SK-N-SH (cell line): ENCODE results near the gene ATP11A. TPM values are rescaled to one million over a fixed set of nuclear protein-coding genes. Genes with fewer than 3 reads are reported as not detected.

Experiments used
- CTCF ChIA-PET: fragments of 300-600, 350-600 bp; formaldehyde crosslinking; extraction: SDS; loops from one replicate; lab custom pipeline; 2021; lab: Yijun Ruan, JAX
- POLR2A ChIA-PET: fragments of 350-600 bp; sonication (Branson Sonifier 250); formaldehyde crosslinking; extraction: SDS; loops from one replicate; lab custom pipeline; 2020; ENCODE audit warnings: antibody characterized with exemption, inconsistent platforms; lab: Yijun Ruan, JAX
- DNase-seq: peaks from one replicate; pipeline ENCODE4 v3.0.0; 2012
- H2AFZ ChIP-seq: fragments of 200-600 bp; sonication (generic); 2 replicates; pipeline ENCODE4 v1.8.1; 2016; ENCODE audit warnings: antibody characterized with exemption, mild to moderate bottlenecking, low read depth
- H3F3A ChIP-seq: fragments of 200-600 bp; sonication (generic); replicated peaks from 2 replicates; pipeline ENCODE3; 2016; ENCODE audit warnings: antibody characterized with exemption, mild to moderate bottlenecking; ENCODE audit not compliant: insufficient read depth
- H3K27ac ChIP-seq, 2 experiments: fragments of 200-500 bp in 1 of 2; fragments of 200-600 bp in 1 of 2; sonication (Bioruptor generic) in 1 of 2; sonication (generic), shearing (Covaris generic) in 1 of 2; 2 replicates each; pipeline versions ENCODE4 v1.5.1 to v1.6.1; 2014 to 2016; ENCODE audit warnings: low read depth in 2 of 2, inconsistent platforms in 1 of 2, low read length in 1 of 2, mild to moderate bottlenecking in 1 of 2, mixed read lengths in 1 of 2
- H3K27me3 ChIP-seq: fragments of 200-600 bp; sonication (generic), shearing (Covaris generic); 2 replicates; pipeline ENCODE4 v1.6.1; 2016; ENCODE audit warnings: mixed run types; ENCODE audit not compliant: insufficient read depth
- H3K36me3 ChIP-seq, 2 experiments: fragments of 200-500 bp in 1 of 2; fragments of 200-600 bp in 1 of 2; sonication (Bioruptor generic) in 1 of 2; sonication (generic) in 1 of 2; replicated peaks in 1 of 2; 2 replicates each; pipeline versions ENCODE3 to v1.5.1; 2014 to 2016; ENCODE audit warnings: low read length in 1 of 2, mild to moderate bottlenecking in 1 of 2; ENCODE audit not compliant: insufficient read depth in 2 of 2, control insufficient read depth in 1 of 2
- H3K4me1 ChIP-seq, 2 experiments: fragments of 200-500 bp in 1 of 2; fragments of 200-600 bp in 1 of 2; sonication (Bioruptor generic) in 1 of 2; sonication (generic), shearing (Covaris generic) in 1 of 2; 2 replicates each; pipeline versions ENCODE4 v1.5.1 to v1.6.1; 2014 to 2016; ENCODE audit warnings: low read depth in 1 of 2, low read length in 1 of 2, mixed run types in 1 of 2; ENCODE audit not compliant: insufficient read depth in 2 of 2, control insufficient read depth in 1 of 2
- H3K4me2 ChIP-seq: fragments of 200-600 bp; sonication (generic), shearing (Covaris generic); 2 replicates; pipeline ENCODE4 v1.6.1; 2017; ENCODE audit warnings: mixed run types
- H3K4me3 ChIP-seq, 2 experiments: fragments of 200-500 bp in 1 of 2; fragments of 200-600 bp in 1 of 2; sonication (Bioruptor generic) in 1 of 2; sonication (generic), shearing (Covaris generic) in 1 of 2; 2 replicates each; pipeline versions ENCODE4 v1.5.1 to v1.8.1; 2014 to 2016; ENCODE audit warnings: low read depth in 2 of 2, inconsistent platforms in 1 of 2, low read length in 1 of 2, mild to moderate bottlenecking in 1 of 2, mixed read lengths in 1 of 2, moderate library complexity in 1 of 2
- H3K79me2 ChIP-seq: fragments of 200-600 bp; sonication (generic); 2 replicates; pipeline ENCODE4 v1.8.1; 2017; ENCODE audit warnings: mild to moderate bottlenecking; ENCODE audit not compliant: insufficient read depth
- H3K9ac ChIP-seq: fragments of 200-600 bp; sonication (generic); 2 replicates; pipeline ENCODE4 v1.6.1; 2017; ENCODE audit warnings: mixed run types
- H3K9me2 ChIP-seq: fragments of 200-600 bp; sonication (generic); 2 replicates; pipeline ENCODE4 v1.6.1; 2017; ENCODE audit warnings: mixed run types
- H3K9me3 ChIP-seq: fragments of 200-600 bp; sonication (generic); 2 replicates; pipeline ENCODE4 v1.6.1; 2017; ENCODE audit warnings: mixed run types, mild to moderate bottlenecking, moderate library complexity
- H4K20me1 ChIP-seq: fragments of 200-600 bp; sonication (generic); 2 replicates; pipeline ENCODE4 v1.6.1; 2017; ENCODE audit warnings: mild to moderate bottlenecking, mixed run types; ENCODE audit not compliant: insufficient read depth
- ELF1 ChIP-seq: IDR thresholded peaks from 2 replicates; pipeline ENCODE4 v1.4.0; 2012
- GABPA ChIP-seq: IDR thresholded peaks from 2 replicates; pipeline ENCODE4 v1.4.0; 2012; ENCODE audit warnings: low read depth, mild to moderate bottlenecking
- GATA2 ChIP-seq: sonication (generic); formaldehyde crosslinking; IDR thresholded peaks from 2 replicates; pipeline ENCODE4 v1.5.0; 2020; ENCODE audit warnings: mild to moderate bottlenecking, missing genetic modification reagents
- RAD21 ChIP-seq: IDR thresholded peaks from 2 replicates; pipeline ENCODE4 v1.6.1; 2012; ENCODE audit warnings: mild to moderate bottlenecking, low read length
- RCOR1 ChIP-seq: fragments of 150-350 bp; IDR thresholded peaks from 2 replicates; pipeline ENCODE4 v1.6.1; 2017; ENCODE audit warnings: antibody characterized with exemption, low read length
- SMC3 ChIP-seq: IDR thresholded peaks from 2 replicates; pipeline ENCODE4 v1.6.1; 2012; ENCODE audit warnings: low read depth, low read length, improper control_type of control experiment
- TEAD4 ChIP-seq: IDR thresholded peaks from 2 replicates; pipeline ENCODE4 v1.4.0; 2012; ENCODE audit warnings: mild to moderate bottlenecking, borderline replicate concordance; ENCODE audit not compliant: insufficient read depth
- YY1 ChIP-seq: IDR thresholded peaks from 2 replicates; pipeline ENCODE4 v1.4.0; 2012; ENCODE audit warnings: low read depth, mild to moderate bottlenecking
- WGBS: methylation state at CpG from one replicate; pipeline ENCODE4 v1.1.6; 2017; ENCODE audit warnings: low lambda C conversion rate; 5-methylcytosine and 5-hydroxymethylcytosine counted together
- polyA plus RNA-seq, 3 experiments: library from polyadenylated mRNA; depleted of rRNA; stranded (reverse); fragments of >200 nt; gene quantifications; 2 replicates each; pipeline ENCODE4 v1.2.3, GENCODE V29; 2012
- TF ChIP-seq, protein P1 (sequence below): IDR thresholded peaks from 2 replicates; pipeline ENCODE4 v1.6.1; 2012; ENCODE audit warnings: mild to moderate bottlenecking, low read depth, low read length, moderate library complexity
- TF ChIP-seq, protein P2 (sequence below): IDR thresholded peaks from 2 replicates; pipeline ENCODE4 v1.4.0; 2012; ENCODE audit warnings: low read depth
- TF ChIP-seq, protein P3 (sequence below): fragments of 200-600 bp; sonication (generic); IDR thresholded peaks from 2 replicates; pipeline ENCODE4 v1.6.1; 2017; ENCODE audit warnings: antibody characterized with exemption, mild to moderate bottlenecking, moderate library complexity
- TF ChIP-seq, protein P4 (sequence below): IDR thresholded peaks from 2 replicates; pipeline ENCODE4 v1.4.0; 2012; ENCODE audit warnings: low read depth, borderline replicate concordance
- TF ChIP-seq, protein P5 (sequence below): fragments of 150-350 bp; IDR thresholded peaks from 2 replicates; pipeline ENCODE4 v1.6.1; 2017; ENCODE audit warnings: antibody characterized with exemption, low read length, low read depth, borderline replicate concordance

ATP11A gene
- polyA plus RNA-seq, 1 of the 3 experiments (the other 2 are of a cell fraction): 4.1 TPM

DNA sequence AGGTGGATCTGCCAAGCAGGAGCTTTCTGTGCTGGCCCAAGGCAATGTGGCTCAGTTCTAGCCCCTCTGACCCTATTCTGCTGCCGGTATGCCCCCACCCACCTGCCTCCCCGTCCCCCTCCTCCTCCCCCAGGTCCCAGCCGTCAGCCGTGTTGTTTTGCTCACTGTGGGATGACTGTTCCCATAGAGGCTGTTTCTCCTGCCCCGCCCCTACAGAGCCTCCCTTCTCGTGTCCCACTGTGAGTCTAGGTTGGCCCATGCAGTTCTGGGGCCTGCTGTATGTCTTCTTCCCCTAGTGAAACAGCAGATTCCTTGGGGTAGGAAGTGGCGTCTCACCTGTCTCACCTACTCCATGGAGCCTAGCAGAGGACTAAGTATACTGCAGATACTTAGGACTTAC, 48.8 kb downstream of the ATP11A start (continued):
- TF ChIP-seq, protein P1, sequence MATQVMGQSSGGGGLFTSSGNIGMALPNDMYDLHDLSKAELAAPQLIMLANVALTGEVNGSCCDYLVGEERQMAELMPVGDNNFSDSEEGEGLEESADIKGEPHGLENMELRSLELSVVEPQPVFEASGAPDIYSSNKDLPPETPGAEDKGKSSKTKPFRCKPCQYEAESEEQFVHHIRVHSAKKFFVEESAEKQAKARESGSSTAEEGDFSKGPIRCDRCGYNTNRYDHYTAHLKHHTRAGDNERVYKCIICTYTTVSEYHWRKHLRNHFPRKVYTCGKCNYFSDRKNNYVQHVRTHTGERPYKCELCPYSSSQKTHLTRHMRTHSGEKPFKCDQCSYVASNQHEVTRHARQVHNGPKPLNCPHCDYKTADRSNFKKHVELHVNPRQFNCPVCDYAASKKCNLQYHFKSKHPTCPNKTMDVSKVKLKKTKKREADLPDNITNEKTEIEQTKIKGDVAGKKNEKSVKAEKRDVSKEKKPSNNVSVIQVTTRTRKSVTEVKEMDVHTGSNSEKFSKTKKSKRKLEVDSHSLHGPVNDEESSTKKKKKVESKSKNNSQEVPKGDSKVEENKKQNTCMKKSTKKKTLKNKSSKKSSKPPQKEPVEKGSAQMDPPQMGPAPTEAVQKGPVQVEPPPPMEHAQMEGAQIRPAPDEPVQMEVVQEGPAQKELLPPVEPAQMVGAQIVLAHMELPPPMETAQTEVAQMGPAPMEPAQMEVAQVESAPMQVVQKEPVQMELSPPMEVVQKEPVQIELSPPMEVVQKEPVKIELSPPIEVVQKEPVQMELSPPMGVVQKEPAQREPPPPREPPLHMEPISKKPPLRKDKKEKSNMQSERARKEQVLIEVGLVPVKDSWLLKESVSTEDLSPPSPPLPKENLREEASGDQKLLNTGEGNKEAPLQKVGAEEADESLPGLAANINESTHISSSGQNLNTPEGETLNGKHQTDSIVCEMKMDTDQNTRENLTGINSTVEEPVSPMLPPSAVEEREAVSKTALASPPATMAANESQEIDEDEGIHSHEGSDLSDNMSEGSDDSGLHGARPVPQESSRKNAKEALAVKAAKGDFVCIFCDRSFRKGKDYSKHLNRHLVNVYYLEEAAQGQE: no peak
- TF ChIP-seq, protein P2, sequence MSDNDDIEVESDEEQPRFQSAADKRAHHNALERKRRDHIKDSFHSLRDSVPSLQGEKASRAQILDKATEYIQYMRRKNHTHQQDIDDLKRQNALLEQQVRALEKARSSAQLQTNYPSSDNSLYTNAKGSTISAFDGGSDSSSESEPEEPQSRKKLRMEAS: no peak
- TF ChIP-seq GABPA: no peak
- TF ChIP-seq, protein P3, sequence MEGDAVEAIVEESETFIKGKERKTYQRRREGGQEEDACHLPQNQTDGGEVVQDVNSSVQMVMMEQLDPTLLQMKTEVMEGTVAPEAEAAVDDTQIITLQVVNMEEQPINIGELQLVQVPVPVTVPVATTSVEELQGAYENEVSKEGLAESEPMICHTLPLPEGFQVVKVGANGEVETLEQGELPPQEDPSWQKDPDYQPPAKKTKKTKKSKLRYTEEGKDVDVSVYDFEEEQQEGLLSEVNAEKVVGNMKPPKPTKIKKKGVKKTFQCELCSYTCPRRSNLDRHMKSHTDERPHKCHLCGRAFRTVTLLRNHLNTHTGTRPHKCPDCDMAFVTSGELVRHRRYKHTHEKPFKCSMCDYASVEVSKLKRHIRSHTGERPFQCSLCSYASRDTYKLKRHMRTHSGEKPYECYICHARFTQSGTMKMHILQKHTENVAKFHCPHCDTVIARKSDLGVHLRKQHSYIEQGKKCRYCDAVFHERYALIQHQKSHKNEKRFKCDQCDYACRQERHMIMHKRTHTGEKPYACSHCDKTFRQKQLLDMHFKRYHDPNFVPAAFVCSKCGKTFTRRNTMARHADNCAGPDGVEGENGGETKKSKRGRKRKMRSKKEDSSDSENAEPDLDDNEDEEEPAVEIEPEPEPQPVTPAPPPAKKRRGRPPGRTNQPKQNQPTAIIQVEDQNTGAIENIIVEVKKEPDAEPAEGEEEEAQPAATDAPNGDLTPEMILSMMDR: no peak

DNA sequence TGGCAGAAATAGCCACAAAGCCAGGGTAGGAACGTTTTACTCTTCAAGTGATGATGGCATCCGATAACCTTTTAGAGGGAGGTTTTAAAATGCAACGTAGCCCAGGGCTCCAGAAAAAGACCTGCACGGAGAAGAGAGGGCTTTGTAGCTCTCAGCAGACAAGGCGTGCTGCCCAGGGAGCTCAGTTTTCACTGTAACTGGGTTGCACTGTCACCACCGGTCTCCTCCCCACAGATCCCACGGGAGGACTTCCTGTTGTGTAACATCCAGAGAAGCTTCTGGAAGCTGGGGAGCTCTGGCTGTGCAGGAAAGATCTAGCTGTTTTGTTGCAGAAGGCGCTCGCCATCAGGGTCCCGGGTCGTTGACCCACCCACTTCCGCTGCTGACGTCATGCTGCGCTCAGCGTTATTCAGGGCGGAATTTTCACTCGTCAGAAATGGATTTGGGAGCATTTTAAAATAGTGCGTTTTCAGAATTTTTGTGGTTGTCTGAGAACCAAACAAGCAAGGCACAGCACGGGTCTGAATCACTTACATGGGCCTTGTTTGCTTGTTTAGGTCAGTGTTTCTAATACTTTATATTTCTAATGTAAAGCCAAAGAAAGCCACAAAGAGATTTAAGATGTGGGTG, 50.8 kb downstream of the ATP11A start:
- no peak overlapping the region for H3K27ac ChIP-seq
- H3K27me3 ChIP-seq: no peaks in the 10 kb centered on the region
- H4K20me1 ChIP-seq: 0 out of 2 replicates have a peak, but pooled peaks cover 5% of the 10 kb centered on the region
- H3K4me1 ChIP-seq: peaks cover 0 to 13% of the 10 kb centered on the region in 2 experiments; a peak in 1 of 4 replicates
- H3K79me2 ChIP-seq: peaks cover 5% of the 10 kb centered on the region; the same call in 1 of the 2 replicates
- no peaks in the 10 kb centered on the region for H3K9me2 ChIP-seq
- CTCF ChIA-PET: interaction anchor here (0.8 to 0.9 kb wide), 2 partner anchors 17 to 100 kb away, joined by 3 read pairs; no protein-coding TSS in a partner anchor
- H3K4me2 ChIP-seq: no peak overlapping the region
- no peaks in the 10 kb centered on the region for H3K9me3 ChIP-seq
- no peaks in the 10 kb centered on the region for H3K36me3 ChIP-seq
- POLR2A ChIA-PET: no interaction called here
- no peak overlapping the region for H3K9ac ChIP-seq
- no peak overlapping the region for H2AFZ ChIP-seq
- WGBS: 88% methylated on average over 18 of the region's 19 CpGs
- DNase-seq: no peak
- TF ChIP-seq, protein P4, sequence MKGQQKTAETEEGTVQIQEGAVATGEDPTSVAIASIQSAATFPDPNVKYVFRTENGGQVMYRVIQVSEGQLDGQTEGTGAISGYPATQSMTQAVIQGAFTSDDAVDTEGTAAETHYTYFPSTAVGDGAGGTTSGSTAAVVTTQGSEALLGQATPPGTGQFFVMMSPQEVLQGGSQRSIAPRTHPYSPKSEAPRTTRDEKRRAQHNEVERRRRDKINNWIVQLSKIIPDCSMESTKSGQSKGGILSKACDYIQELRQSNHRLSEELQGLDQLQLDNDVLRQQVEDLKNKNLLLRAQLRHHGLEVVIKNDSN: no peak
- TF ChIP-seq RAD21: no peak
- no peak for TF ChIP-seq YY1
- TF ChIP-seq RCOR1: no peak
- no peak for TF ChIP-seq SMC3
- TF ChIP-seq ELF1: no peak
- no peak for TF ChIP-seq TEAD4
- TF ChIP-seq, protein P5, sequence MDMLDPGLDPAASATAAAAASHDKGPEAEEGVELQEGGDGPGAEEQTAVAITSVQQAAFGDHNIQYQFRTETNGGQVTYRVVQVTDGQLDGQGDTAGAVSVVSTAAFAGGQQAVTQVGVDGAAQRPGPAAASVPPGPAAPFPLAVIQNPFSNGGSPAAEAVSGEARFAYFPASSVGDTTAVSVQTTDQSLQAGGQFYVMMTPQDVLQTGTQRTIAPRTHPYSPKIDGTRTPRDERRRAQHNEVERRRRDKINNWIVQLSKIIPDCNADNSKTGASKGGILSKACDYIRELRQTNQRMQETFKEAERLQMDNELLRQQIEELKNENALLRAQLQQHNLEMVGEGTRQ: no peak
- TF ChIP-seq GATA2 (CRISPR knock-in tag): no peak
- H3F3A ChIP-seq: no peaks in the 10 kb centered on the region
- no peak overlapping the region for H3K4me3 ChIP-seq
